NCI-H128 (cell line): ENCODE measurements around the gene CGB5.
"Not testable (repeated sequence)": the region's sequence is repeated elsewhere in the genome, so short reads cannot be mapped to it uniquely, and the experiment has no call there.

Experiments
- DNase-seq: peaks from one replicate; lab custom pipeline; 2025; ENCODE audit not compliant: unreplicated experiment; lab: John Stamatoyannopoulos, UW

Gene CGB5

GRCh38 chr19:49043548-49043947 lies at the start of gene CGB5:
Gene CGB5 (plus strand): TSS chr19:49043848. CDS start chr19:49044210, 362 bp downstream.
- not testable (repeated sequence) for DNase-seq

GRCh38 chr19:48994035-48994386 lies 49.6 kb upstream of the CGB5 start:
- no peak for DNase-seq

GRCh38 chr19:48997972-48998371 lies 45.7 kb upstream of the CGB5 start:
- no peak for DNase-seq

GRCh38 chr19:48999481-49000325 lies 43.9 kb upstream of the CGB5 start:
- DNase-seq, result no peak

- DNase-seq, result no peak
Observed at GRCh38 chr19:49004133-49004532, 39.5 kb upstream of the CGB5 start.

- DNase-seq, result no peak
Observed at GRCh38 chr19:49004964-49005614, 38.6 kb upstream of the CGB5 start.

- DNase-seq, result no peak
Observed at GRCh38 chr19:49006905-49007304, 36.7 kb upstream of the CGB5 start.

GRCh38 chr19:49009828-49010227 lies 33.8 kb upstream of the CGB5 start:
- DNase-seq, result no peak

GRCh38 chr19:49010453-49010852 lies 33.2 kb upstream of the CGB5 start:
- no peak for DNase-seq

- DNase-seq, result no peak
Observed at GRCh38 chr19:49011194-49011593, 32.5 kb upstream of the CGB5 start.

- no peak for DNase-seq
Observed at GRCh38 chr19:49014123-49014869, 29.4 kb upstream of the CGB5 start.

GRCh38 chr19:49014870-49015255 lies 28.8 kb upstream of the CGB5 start:
- DNase-seq, result no peak

GRCh38 chr19:49016067-49016839 lies 27.4 kb upstream of the CGB5 start:
- DNase-seq, result no peak

- DNase-seq, result no peak
Observed at GRCh38 chr19:49017041-49017665, 26.5 kb upstream of the CGB5 start, which contains the start of gene LHB. Gene LHB (minus strand): TSS chr19:49017091. CDS start chr19:49017081, 10 bp downstream.

GRCh38 chr19:49017666-49018351 lies 25.8 kb upstream of the CGB5 start:
- no peak for DNase-seq

- DNase-seq, result not testable (repeated sequence)
Observed at GRCh38 chr19:49018388-49019241, 25.0 kb upstream of the CGB5 start.

GRCh38 chr19:49019242-49019932 lies 24.3 kb upstream of the CGB5 start:
- DNase-seq, result no peak

- DNase-seq, result no peak
Observed at GRCh38 chr19:49020342-49020741, 23.3 kb upstream of the CGB5 start.
